HEK293T (cell line): ENCODE data around the gene OCEL1.

ENCODE experiments used
- CTCF ChIA-PET: fragments of 350-600 bp; formaldehyde crosslinking; extraction: SDS; loops from one replicate; lab custom pipeline; 2021; ENCODE audit warnings: antibody characterized with exemption, inconsistent platforms; lab: Yijun Ruan, JAX
- POLR2A ChIA-PET: fragments of 350-600 bp; formaldehyde crosslinking; extraction: SDS; loops from one replicate; lab custom pipeline; 2020; ENCODE audit warnings: antibody characterized with exemption, inconsistent platforms; lab: Yijun Ruan, JAX
- DNase-seq: peaks from one replicate; pipeline ENCODE4 v3.0.0; 2012; ENCODE audit warnings: mixed read lengths; ENCODE audit errors: extremely low spot score
- ARNT ChIP-seq: fragments of 450-650 bp; IDR thresholded peaks from 2 replicates; pipeline ENCODE4 v1.6.1; 2017; ENCODE audit warnings: mild to moderate bottlenecking
- BHLHE40 ChIP-seq: fragments of 450-650 bp; IDR thresholded peaks from 2 replicates; pipeline ENCODE4 v1.6.1; 2016; ENCODE audit warnings: mild to moderate bottlenecking, moderate library complexity, borderline replicate concordance
- CTBP1 ChIP-seq: fragments of 450-650 bp; IDR thresholded peaks from 2 replicates; pipeline ENCODE4 v1.6.1; 2016; ENCODE audit warnings: borderline replicate concordance
- ELF4 ChIP-seq: fragments of 450-650 bp; IDR thresholded peaks from 2 replicates; pipeline ENCODE4 v1.6.1; 2017; ENCODE audit warnings: antibody characterized with exemption
- FOXA1 ChIP-seq: fragments of 450-650 bp; IDR thresholded peaks from 2 replicates; pipeline ENCODE4 v1.6.1; 2016; ENCODE audit warnings: mild to moderate bottlenecking
- FOXK2 ChIP-seq: fragments of 450-650 bp; IDR thresholded peaks from 2 replicates; pipeline ENCODE4 v1.6.1; 2016; ENCODE audit warnings: mild to moderate bottlenecking
- FOXM1 ChIP-seq: fragments of 450-650 bp; IDR thresholded peaks from 2 replicates; pipeline ENCODE4 v1.6.1; 2017; ENCODE audit warnings: mild to moderate bottlenecking, borderline replicate concordance
- HDGF ChIP-seq: fragments of 450-650 bp; IDR thresholded peaks from 2 replicates; pipeline ENCODE4 v1.6.1; 2017; ENCODE audit warnings: antibody characterized with exemption, borderline replicate concordance
- L3MBTL2 ChIP-seq: fragments of 450-650 bp; conservative IDR thresholded peaks from 2 replicates; pipeline ENCODE4 v1.6.1; 2016; ENCODE audit warnings: mild to moderate bottlenecking
- LEF1 ChIP-seq: fragments of 450-650 bp; IDR thresholded peaks from 2 replicates; pipeline ENCODE4 v1.6.1; 2017; ENCODE audit warnings: mild to moderate bottlenecking, borderline replicate concordance
- NFRKB ChIP-seq: fragments of 450-650 bp; IDR thresholded peaks from 2 replicates; pipeline ENCODE4 v1.6.1; 2016; ENCODE audit warnings: mild to moderate bottlenecking, moderate library complexity
- SP1 ChIP-seq: fragments of 450-650 bp; IDR thresholded peaks from 2 replicates; pipeline ENCODE4 v1.6.1; 2017
- SUZ12 ChIP-seq: fragments of 450-650 bp; IDR thresholded peaks from 2 replicates; pipeline ENCODE4 v1.6.1; 2016; ENCODE audit warnings: mild to moderate bottlenecking
- TARDBP ChIP-seq: fragments of 450-650 bp; IDR thresholded peaks from 2 replicates; pipeline ENCODE4 v1.6.1; 2016
- ZNF384 ChIP-seq: fragments of 450-650 bp; IDR thresholded peaks from 2 replicates; pipeline ENCODE4 v1.6.1; 2016
- TF ChIP-seq, protein P1 (sequence below): fragments of 450-650 bp; IDR thresholded peaks from 2 replicates; pipeline ENCODE4 v1.6.1; 2016

OCEL1 gene

DNA sequence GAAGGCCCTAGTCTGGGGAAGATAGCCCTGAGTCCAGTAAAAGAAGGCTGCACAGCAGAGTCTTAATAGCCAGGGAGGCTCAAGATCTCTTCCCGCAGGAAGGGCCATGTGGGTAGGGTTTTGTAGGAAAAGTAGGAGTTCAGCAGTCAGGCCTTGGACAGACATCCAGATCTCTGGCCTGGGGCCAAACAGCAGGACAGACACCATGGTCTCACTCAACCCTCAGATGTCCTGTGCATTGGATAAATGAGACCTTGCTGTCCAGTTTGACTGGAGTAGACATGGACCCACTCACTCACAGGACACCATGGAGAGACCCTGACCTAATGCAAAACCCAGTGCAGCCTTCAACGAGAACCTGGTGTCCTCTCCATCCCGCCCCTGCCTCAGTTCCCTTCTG is 3.9 kb downstream of the OCEL1 start:
- no peak for TF ChIP-seq FOXA1
- TF ChIP-seq ZNF384: no peak
- TF ChIP-seq SUZ12: no peak
- TF ChIP-seq HDGF: no peak
- no peak for TF ChIP-seq ELF4
- TF ChIP-seq, protein P1, sequence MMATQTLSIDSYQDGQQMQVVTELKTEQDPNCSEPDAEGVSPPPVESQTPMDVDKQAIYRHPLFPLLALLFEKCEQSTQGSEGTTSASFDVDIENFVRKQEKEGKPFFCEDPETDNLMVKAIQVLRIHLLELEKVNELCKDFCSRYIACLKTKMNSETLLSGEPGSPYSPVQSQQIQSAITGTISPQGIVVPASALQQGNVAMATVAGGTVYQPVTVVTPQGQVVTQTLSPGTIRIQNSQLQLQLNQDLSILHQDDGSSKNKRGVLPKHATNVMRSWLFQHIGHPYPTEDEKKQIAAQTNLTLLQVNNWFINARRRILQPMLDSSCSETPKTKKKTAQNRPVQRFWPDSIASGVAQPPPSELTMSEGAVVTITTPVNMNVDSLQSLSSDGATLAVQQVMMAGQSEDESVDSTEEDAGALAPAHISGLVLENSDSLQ: no peak
- no peak for TF ChIP-seq SP1
- POLR2A ChIA-PET: interaction anchor here (2.8 kb wide), 1 partner anchor 15 kb away, joined by 9 read pairs; the partner anchor contains the start of gene USE1
- CTCF ChIA-PET: no interaction called here
- DNase-seq: no peak

DNA sequence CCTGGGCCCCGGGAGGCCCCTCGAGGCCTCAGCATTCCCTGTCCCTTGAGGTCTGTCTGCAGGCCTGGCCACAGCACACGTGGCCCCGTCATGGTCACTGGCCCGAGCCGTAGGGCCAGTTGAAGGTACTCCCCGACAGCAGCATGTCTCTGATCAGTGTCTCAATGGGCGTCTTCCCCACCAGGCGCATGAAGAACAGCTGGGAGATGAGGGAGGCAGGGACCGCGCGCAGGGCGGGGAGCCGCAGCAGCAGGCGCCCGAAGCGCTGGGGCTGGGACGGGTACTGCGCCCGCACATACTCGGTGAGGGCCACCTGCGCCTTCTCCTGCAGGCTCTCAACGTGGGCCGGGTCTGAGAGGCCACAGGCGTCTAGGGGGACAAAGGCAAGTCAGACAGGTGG is 6.2 kb downstream of the OCEL1 start:
- no peak for DNase-seq
- TF ChIP-seq TARDBP (no peak), NFRKB (no peak), LEF1 (no peak), SP1 (no peak), ELF4 (no peak), ZNF384 (no peak), SUZ12 (no peak), HDGF (no peak), ARNT (no peak), FOXK2 (no peak), FOXA1 (no peak), FOXM1 (no peak), BHLHE40 (no peak), CTBP1 (no peak), L3MBTL2 (no peak)
- CTCF ChIA-PET: no interaction called here
- POLR2A ChIA-PET: interaction anchor here (0.7 to 2.8 kb wide), 2 partner anchors 17 kb away, joined by 3 to 9 read pairs; partner anchors contain the start of gene USE1

DNA sequence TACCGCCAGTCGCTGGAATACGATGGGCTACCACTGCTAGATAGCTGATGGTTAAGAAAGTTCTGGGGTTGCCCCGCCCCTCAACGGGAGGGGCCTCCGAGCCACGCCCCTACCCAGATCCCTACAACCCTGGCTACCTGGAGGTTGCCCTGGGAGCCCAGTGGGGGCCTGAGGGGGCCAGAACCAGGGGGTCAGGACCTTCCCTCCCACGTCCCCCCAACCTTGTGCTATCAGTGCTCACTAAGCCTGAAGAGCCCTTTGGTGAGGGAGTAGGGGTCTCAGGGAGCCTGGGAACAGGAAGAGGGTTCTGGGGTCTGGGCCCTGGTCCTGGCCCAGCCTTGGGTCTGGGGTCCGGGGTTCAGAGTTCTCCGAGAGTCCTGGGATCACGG is 8.9 kb downstream of the OCEL1 start:
- TF ChIP-seq, protein P1: no peak
- TF ChIP-seq SUZ12 (no peak), FOXM1 (no peak), SP1 (no peak), TARDBP (no peak), CTBP1 (no peak), ZNF384 (no peak), HDGF (no peak), L3MBTL2 (no peak), NFRKB (no peak)
- peak; percentile 60 for DNase-seq
- ChIA-PET POLR2A (interaction anchor here (0.6 to 3.8 kb wide), 7 partner anchors 9 to 32 kb away, joined by 3 to 44 read pairs (median 7); partner anchors contain the start of genes BABAM1, OCEL1 and USE1), CTCF (interaction anchor here (0.5 to 2.0 kb wide), 6 partner anchors 9 to 1093 kb away, joined by 3 to 11 read pairs (median 3); partner anchors contain the start of gene OCEL1)

DNA sequence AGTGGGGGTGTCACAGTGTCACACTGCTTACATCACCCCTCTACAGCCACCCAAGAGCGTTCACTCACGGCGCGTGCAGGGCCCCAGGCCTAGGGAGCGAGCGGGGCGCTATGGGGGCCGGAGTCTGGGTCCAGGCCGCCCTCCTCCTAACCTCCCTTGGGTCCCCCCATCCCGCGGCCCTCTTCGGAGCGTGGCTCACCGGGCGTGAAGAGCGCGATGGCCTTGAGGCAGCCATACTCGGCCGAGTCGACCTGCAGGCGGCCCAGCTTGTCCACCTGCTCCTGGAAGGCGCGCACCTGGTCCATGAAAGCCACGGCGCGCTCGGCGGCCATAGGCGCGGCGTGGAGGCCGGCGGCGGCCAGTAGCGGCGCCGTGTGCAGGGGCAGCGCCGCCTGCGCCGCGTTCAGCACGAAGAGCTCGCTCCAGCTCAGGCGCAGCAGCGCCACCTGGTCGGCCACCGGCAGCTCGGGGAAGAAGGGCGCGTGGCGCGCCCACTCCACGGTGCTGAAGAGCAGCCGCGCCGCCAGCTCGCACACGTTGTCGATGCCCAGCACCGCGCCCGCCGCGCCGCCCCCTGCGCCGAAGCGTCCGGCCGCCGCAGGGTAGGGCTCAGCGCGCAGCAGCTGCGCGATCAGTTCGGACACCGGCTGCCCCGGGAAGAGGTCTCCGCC is 9.4 kb downstream of the OCEL1 start:
- POLR2A ChIA-PET: interaction anchor here (0.6 to 3.8 kb wide), 9 partner anchors 9 to 45 kb away, joined by 3 to 44 read pairs (median 5); partner anchors contain the start of genes BABAM1, OCEL1 and USE1
- CTCF ChIA-PET: interaction anchor here (0.7 to 2.0 kb wide), 5 partner anchors 8 to 169 kb away, joined by 3 to 11 read pairs (median 3); partner anchors contain the start of gene OCEL1
- TF ChIP-seq FOXM1: no peak
- TF ChIP-seq BHLHE40: no peak
- TF ChIP-seq ELF4: no peak
- no peak for TF ChIP-seq FOXA1
- TF ChIP-seq ZNF384: no peak
- TF ChIP-seq LEF1: no peak
- DNase-seq: peak; percentile 46

DNA sequence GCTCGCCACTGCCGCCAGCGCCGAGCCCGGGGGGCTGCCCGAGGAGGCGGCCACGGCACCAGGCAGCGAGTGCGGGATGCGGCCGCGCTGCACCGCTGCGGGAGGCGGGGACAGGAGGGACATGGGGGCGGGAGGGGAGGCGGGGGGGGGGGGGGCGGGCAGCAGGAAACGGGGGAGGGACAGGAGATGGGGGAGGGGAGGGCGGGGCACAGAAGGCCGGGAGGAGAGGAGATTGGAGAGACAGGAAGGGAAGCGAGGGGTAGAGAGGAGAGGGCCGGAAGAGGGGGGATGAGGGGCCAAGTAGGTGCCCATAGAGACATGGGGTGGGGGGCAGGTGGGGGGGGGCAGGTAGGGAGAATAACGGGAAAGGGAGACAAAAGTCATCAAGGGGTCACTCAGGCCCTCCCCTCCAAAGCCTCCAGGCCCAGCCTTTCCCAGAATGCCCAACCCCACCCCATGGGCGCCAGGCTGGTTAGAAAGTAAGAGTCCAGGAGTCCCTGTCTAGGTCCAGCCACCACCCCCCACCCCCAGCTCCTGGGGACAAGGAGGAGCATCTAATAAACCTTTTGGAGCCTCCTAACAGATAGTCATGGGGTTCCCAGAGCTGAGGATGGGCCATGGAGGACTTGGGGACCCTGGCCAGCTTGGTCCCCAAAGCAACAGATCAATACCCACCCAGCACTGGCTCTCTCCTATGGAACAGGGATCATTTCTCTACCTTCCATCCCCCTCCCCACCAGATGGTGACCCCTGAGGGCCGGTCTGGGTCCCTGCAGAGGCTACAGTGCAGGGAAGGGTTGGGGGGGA is 10.1 kb downstream of the OCEL1 start:
- peak; percentile 51 for DNase-seq
- TF ChIP-seq TARDBP: no peak
- no peak for TF ChIP-seq ELF4
- TF ChIP-seq SP1: no peak
- no peak for TF ChIP-seq FOXA1
- no peak for TF ChIP-seq FOXM1
- TF ChIP-seq NFRKB: no peak
- TF ChIP-seq CTBP1: no peak
- no peak for TF ChIP-seq L3MBTL2
- no peak for TF ChIP-seq HDGF
- TF ChIP-seq SUZ12: no peak
- TF ChIP-seq, protein P1: no peak
- TF ChIP-seq ARNT: no peak
- POLR2A ChIA-PET: interaction anchor here (0.6 to 3.8 kb wide), 7 partner anchors 8 to 44 kb away, joined by 3 to 44 read pairs (median 4); partner anchors contain the start of genes OCEL1 and USE1
- CTCF ChIA-PET: interaction anchor here (0.7 to 2.0 kb wide), 4 partner anchors 8 to 31 kb away, joined by 3 to 11 read pairs (median 3); partner anchors contain the start of gene OCEL1
